Neural cell (in vitro differentiated cells): ENCODE results near the gene NRBF2. TPM values are rescaled to one million over a fixed set of nuclear protein-coding genes. Genes with fewer than 3 reads are reported as not detected.

Experiments
- H2AFZ ChIP-seq: fragments of 200-600, 300-800 bp; sonication (generic), shearing (Covaris generic); 2 replicates; pipeline ENCODE4 v1.6.0; 2014; ENCODE audit warnings: low read depth, mild to moderate bottlenecking, antibody characterized with exemption, low read length, moderate library complexity
- H3F3A ChIP-seq: fragments of 200-600 bp; shearing (Covaris generic); 2 replicates; pipeline ENCODE4 v1.6.1; 2016; ENCODE audit warnings: mild to moderate bottlenecking, moderate library complexity, mixed read lengths, antibody characterized with exemption, low read length; ENCODE audit not compliant: insufficient read depth, poor library complexity, severe bottlenecking
- H3K27ac ChIP-seq: fragments of 200-600, 300-800 bp; sonication (generic), shearing (Covaris generic); 2 replicates; pipeline ENCODE4 v1.5.1; 2014; ENCODE audit warnings: mild to moderate bottlenecking, low read length, moderate library complexity
- H3K27me3 ChIP-seq: fragments of 300-800, 200-600 bp; sonication (generic), shearing (Covaris generic); 2 replicates; pipeline ENCODE4 v1.6.0; 2014; ENCODE audit warnings: mild to moderate bottlenecking, low read depth, low read length, moderate library complexity; ENCODE audit not compliant: insufficient read depth
- H3K36me3 ChIP-seq: fragments of 300-800, 200-600 bp; sonication (generic), shearing (Covaris generic); 2 replicates; pipeline ENCODE4 v1.5.1; 2014; ENCODE audit warnings: mild to moderate bottlenecking, antibody characterized with exemption, low read length, moderate library complexity; ENCODE audit not compliant: insufficient read depth
- H3K4me2 ChIP-seq: fragments of 300-800, 200-600 bp; sonication (generic), shearing (Covaris generic); 2 replicates; pipeline ENCODE4 v1.6.0; 2014; ENCODE audit warnings: mild to moderate bottlenecking, low read length
- H3K4me3 ChIP-seq: fragments of 300-800, 200-600 bp; sonication (generic), shearing (Covaris generic); 2 replicates; pipeline ENCODE4 v1.5.1; 2014; ENCODE audit warnings: mild to moderate bottlenecking, low read length, moderate library complexity
- H3K79me2 ChIP-seq: fragments of 200-600 bp; shearing (Covaris generic); replicated peaks from 2 replicates; pipeline ENCODE4 v1.6.0; 2014; ENCODE audit warnings: mild to moderate bottlenecking, low read length, moderate library complexity; ENCODE audit not compliant: insufficient read depth
- H3K9ac ChIP-seq: fragments of 300-800, 200-600 bp; sonication (generic), shearing (Covaris generic); 2 replicates; pipeline ENCODE4 v1.6.1; 2016; ENCODE audit warnings: mild to moderate bottlenecking, low read length, mixed read lengths
- H3K9me2 ChIP-seq: fragments of 200-600 bp; shearing (Covaris generic); 2 replicates; pipeline ENCODE4 v1.6.1; 2016; ENCODE audit warnings: mild to moderate bottlenecking, low read length, mixed read lengths; ENCODE audit not compliant: insufficient read depth
- H3K9me3 ChIP-seq: fragments of 200-600, 300-800 bp; sonication (generic), shearing (Covaris generic); 2 replicates; pipeline ENCODE4 v1.6.1; 2016; ENCODE audit warnings: mild to moderate bottlenecking, mixed run types, low read length, moderate library complexity, mixed read lengths
- H4K20me1 ChIP-seq: fragments of 200-600 bp; shearing (Covaris generic); 2 replicates; pipeline ENCODE4 v1.6.1; 2016; ENCODE audit warnings: mild to moderate bottlenecking, mixed run types; ENCODE audit not compliant: insufficient read depth
- EP300 ChIP-seq: fragments of 450-650 bp; conservative IDR thresholded peaks from 2 replicates; pipeline ENCODE4 v1.6.1; 2014; ENCODE audit warnings: antibody characterized with exemption, mild to moderate bottlenecking, moderate library complexity; ENCODE audit not compliant: poor library complexity, severe bottlenecking
- EZH2 ChIP-seq: fragments of 200-600, 300-800 bp; shearing (Covaris generic), sonication (generic); IDR thresholded peaks from 2 replicates; pipeline ENCODE4 v1.6.1; 2014; ENCODE audit warnings: antibody characterized with exemption, low read length, borderline replicate concordance, mild to moderate bottlenecking; ENCODE audit not compliant: insufficient read depth, poor library complexity, severe bottlenecking
- MXI1 ChIP-seq: fragments of 450-650 bp; conservative IDR thresholded peaks from 2 replicates; pipeline ENCODE4 v1.6.1; 2014; ENCODE audit warnings: antibody characterized with exemption, mild to moderate bottlenecking; ENCODE audit not compliant: poor library complexity, severe bottlenecking
- POLR2AphosphoS5 ChIP-seq: IDR thresholded peaks from 2 replicates; pipeline ENCODE4 v1.6.1; 2012
- RAD21 ChIP-seq: fragments of 450-650 bp; conservative IDR thresholded peaks from 2 replicates; pipeline ENCODE4 v1.6.1; 2014; ENCODE audit warnings: antibody characterized with exemption, mild to moderate bottlenecking, moderate library complexity
- SMC3 ChIP-seq: fragments of 450-650 bp; conservative IDR thresholded peaks from 2 replicates; pipeline ENCODE4 v1.6.1; 2014; ENCODE audit warnings: antibody characterized with exemption, mild to moderate bottlenecking, moderate library complexity; ENCODE audit not compliant: poor library complexity
- TAF1 ChIP-seq: IDR thresholded peaks from 2 replicates; pipeline ENCODE4 v1.6.1; 2012; ENCODE audit warnings: low read depth
- polyA plus RNA-seq: library from polyadenylated mRNA; depleted of rRNA; stranded (reverse); fragments of >200 nt; gene quantifications from 2 replicates; pipeline ENCODE4 v1.2.3, GENCODE V29; 2014
- TF ChIP-seq, protein P1 (sequence below): fragments of 450-650 bp; IDR thresholded peaks from 2 replicates; pipeline ENCODE4 v1.5.1; 2014; ENCODE audit warnings: antibody characterized with exemption, mild to moderate bottlenecking, moderate library complexity; ENCODE audit not compliant: poor library complexity, severe bottlenecking
- TF ChIP-seq, protein P2 (sequence below): IDR thresholded peaks from 2 replicates; pipeline ENCODE4 v1.6.1; 2012; ENCODE audit warnings: borderline replicate concordance

Gene NRBF2
- polyA plus RNA-seq, 1 donor from 2014 or later: 32.7 TPM

DNA sequence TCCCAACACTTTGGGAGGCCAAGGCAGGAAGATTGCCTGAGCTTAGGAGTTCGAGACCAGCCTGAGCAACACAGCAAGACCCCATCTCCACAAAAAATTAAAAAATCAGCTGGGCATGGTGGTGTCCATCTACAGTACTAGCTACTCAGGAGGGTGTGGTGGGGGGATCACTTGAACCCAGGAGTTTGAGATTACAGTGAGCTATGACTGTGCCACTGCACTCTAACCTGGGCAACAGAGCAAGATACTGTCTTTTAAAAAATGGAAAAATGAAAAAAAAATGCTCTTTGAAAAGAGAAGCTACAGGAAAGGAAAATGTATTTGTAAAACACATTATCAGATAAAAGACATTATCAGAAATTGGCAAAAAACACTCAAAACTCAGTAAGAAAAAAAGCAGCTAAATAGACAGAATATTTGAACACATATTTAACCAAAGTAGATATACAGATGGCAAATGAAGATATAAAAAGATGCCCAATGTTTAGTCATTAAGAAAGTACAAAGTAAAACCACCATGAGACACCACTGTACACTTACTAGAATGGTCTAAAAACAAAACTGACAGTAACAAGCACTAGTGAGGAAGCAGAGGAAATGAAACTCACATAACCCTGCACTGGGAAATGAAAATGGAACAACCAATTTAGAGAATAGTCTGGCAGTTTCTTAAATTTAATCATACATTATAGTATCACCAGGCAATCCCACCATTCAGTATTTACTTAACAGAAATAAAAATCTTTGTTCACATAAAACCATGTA lies 40.5 kb downstream of the NRBF2 start:
- Histone ChIP-seq H4K20me1 (no peaks in the 10 kb centered on the region), H3K36me3 (peaks cover 5% of the 10 kb centered on the region), H3K27me3 (no peaks in the 10 kb centered on the region), H3K4me3 (no peak overlapping the region), H3K79me2 (no peaks in the 10 kb centered on the region), H3K9ac (no peak overlapping the region), H3K9me2 (no peaks in the 10 kb centered on the region), H3F3A (no peaks in the 10 kb centered on the region), H2AFZ (no peak overlapping the region), H3K9me3 (no peaks in the 10 kb centered on the region), H3K4me2 (no peak overlapping the region), H3K27ac (no peak overlapping the region)
- no peak for TF ChIP-seq TAF1
- no peak for TF ChIP-seq POLR2AphosphoS5
- no peak for TF ChIP-seq MXI1
- no peak for TF ChIP-seq EZH2

DNA sequence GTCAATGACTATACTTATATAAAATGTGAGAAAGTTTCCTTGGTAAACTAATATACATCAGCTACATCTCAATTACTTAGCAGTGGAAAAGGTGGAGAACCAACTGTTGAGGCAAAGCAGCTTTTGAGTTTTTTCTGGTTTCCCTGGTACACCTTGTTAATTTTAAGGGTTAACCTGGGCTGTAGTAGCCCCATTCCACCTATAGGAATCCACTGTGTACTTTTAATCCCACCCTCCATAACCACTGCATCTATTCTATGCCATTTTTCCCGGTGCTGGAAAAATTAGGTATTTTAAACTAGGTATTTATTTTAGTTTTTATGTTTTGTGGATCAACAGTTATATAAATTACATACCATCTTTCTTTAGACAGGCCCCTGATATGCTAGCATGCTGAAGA lies 42.4 kb downstream of the NRBF2 start:
- Histone ChIP-seq H3K9me2 (no peaks in the 10 kb centered on the region), H3K4me2 (no peak overlapping the region), H3F3A (no peaks in the 10 kb centered on the region), H3K27ac (no peak overlapping the region), H3K9me3 (no peaks in the 10 kb centered on the region), H3K27me3 (no peaks in the 10 kb centered on the region), H3K36me3 (peaks cover 1% of the 10 kb centered on the region), H3K4me3 (no peak overlapping the region), H2AFZ (no peak overlapping the region), H3K79me2 (no peaks in the 10 kb centered on the region), H4K20me1 (no peaks in the 10 kb centered on the region), H3K9ac (no peak overlapping the region)
- TF ChIP-seq RAD21 (no peak), EP300 (no peak), TAF1 (no peak), EZH2 (no peak), SMC3 (no peak), MXI1 (no peak), POLR2AphosphoS5 (no peak)
- TF ChIP-seq, protein P1, sequence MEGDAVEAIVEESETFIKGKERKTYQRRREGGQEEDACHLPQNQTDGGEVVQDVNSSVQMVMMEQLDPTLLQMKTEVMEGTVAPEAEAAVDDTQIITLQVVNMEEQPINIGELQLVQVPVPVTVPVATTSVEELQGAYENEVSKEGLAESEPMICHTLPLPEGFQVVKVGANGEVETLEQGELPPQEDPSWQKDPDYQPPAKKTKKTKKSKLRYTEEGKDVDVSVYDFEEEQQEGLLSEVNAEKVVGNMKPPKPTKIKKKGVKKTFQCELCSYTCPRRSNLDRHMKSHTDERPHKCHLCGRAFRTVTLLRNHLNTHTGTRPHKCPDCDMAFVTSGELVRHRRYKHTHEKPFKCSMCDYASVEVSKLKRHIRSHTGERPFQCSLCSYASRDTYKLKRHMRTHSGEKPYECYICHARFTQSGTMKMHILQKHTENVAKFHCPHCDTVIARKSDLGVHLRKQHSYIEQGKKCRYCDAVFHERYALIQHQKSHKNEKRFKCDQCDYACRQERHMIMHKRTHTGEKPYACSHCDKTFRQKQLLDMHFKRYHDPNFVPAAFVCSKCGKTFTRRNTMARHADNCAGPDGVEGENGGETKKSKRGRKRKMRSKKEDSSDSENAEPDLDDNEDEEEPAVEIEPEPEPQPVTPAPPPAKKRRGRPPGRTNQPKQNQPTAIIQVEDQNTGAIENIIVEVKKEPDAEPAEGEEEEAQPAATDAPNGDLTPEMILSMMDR: no peak
- TF ChIP-seq, protein P2, sequence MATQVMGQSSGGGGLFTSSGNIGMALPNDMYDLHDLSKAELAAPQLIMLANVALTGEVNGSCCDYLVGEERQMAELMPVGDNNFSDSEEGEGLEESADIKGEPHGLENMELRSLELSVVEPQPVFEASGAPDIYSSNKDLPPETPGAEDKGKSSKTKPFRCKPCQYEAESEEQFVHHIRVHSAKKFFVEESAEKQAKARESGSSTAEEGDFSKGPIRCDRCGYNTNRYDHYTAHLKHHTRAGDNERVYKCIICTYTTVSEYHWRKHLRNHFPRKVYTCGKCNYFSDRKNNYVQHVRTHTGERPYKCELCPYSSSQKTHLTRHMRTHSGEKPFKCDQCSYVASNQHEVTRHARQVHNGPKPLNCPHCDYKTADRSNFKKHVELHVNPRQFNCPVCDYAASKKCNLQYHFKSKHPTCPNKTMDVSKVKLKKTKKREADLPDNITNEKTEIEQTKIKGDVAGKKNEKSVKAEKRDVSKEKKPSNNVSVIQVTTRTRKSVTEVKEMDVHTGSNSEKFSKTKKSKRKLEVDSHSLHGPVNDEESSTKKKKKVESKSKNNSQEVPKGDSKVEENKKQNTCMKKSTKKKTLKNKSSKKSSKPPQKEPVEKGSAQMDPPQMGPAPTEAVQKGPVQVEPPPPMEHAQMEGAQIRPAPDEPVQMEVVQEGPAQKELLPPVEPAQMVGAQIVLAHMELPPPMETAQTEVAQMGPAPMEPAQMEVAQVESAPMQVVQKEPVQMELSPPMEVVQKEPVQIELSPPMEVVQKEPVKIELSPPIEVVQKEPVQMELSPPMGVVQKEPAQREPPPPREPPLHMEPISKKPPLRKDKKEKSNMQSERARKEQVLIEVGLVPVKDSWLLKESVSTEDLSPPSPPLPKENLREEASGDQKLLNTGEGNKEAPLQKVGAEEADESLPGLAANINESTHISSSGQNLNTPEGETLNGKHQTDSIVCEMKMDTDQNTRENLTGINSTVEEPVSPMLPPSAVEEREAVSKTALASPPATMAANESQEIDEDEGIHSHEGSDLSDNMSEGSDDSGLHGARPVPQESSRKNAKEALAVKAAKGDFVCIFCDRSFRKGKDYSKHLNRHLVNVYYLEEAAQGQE: no peak
